Panc1 (cell line): ENCODE measurements around the gene ECT2L. TPM values are rescaled to one million over a fixed set of nuclear protein-coding genes. Genes with fewer than 3 reads are reported as not detected.

ENCODE experiments used
- ATAC-seq: fragments of 200-7000 bp; cut with Tn5 transposase; 2 replicates; pipeline ENCODE4 v1.9.1; 2020; ENCODE audit warnings: mild to moderate bottlenecking, moderate library complexity
- BruUV-seq: library from RNA; stranded (reverse); fragments of 400-500 nt; replicated peaks from 2 replicates; lab custom pipeline; 2021; lab: Mats Ljungman, UMichigan
- CTCF ChIA-PET: fragments of 300-600 bp; sonication (Branson Sonifier 250); formaldehyde crosslinking; loops from one replicate; lab custom pipeline; 2022; ENCODE audit warnings: antibody characterized with exemption; lab: Charles Lee
- POLR2A ChIA-PET: fragments of 300-600 bp; sonication (Branson Sonifier 250); formaldehyde crosslinking; loops from one replicate; lab custom pipeline; 2022; ENCODE audit warnings: antibody characterized with exemption; lab: Charles Lee
- DNase-seq: peaks from one replicate; pipeline ENCODE4 v3.0.0-alpha.2; 2010; ENCODE audit warnings: low read depth, low spot score
- H3K27ac ChIP-seq: 2 replicates; pipeline ENCODE4 v1.5.1; 2011; ENCODE audit warnings: mild to moderate bottlenecking, low read length, inconsistent platforms
- H3K27me3 ChIP-seq: fragments of 200-500 bp; sonication (Bioruptor generic); 2 replicates; pipeline ENCODE4 v1.6.0; 2014; ENCODE audit warnings: low read length, inconsistent platforms; ENCODE audit not compliant: control insufficient read depth, insufficient read depth
- H3K36me3 ChIP-seq: fragments of 200-500 bp; sonication (Bioruptor generic); 2 replicates; pipeline ENCODE4 v1.5.1; 2014; ENCODE audit warnings: inconsistent platforms, mild to moderate bottlenecking, low read length, moderate library complexity; ENCODE audit not compliant: control insufficient read depth, insufficient read depth
- H3K4me1 ChIP-seq: 2 replicates; pipeline ENCODE4 v1.5.1; 2011; ENCODE audit warnings: inconsistent platforms, mild to moderate bottlenecking, low read length, moderate library complexity; ENCODE audit not compliant: control insufficient read depth, insufficient read depth
- H3K4me3 ChIP-seq, 2 experiments: 2 replicates each; pipeline ENCODE4 v1.5.1; 2011 to 2012; ENCODE audit warnings: low read depth in 2 of 2, low read length in 2 of 2, mild to moderate bottlenecking in 2 of 2, inconsistent platforms in 1 of 2, moderate library complexity in 1 of 2
- H3K9me3 ChIP-seq: fragments of 200-500 bp; sonication (Bioruptor generic); 2 replicates; pipeline ENCODE4 v1.5.1; 2014; ENCODE audit warnings: low read depth, mild to moderate bottlenecking, inconsistent platforms, low read length, moderate library complexity; ENCODE audit not compliant: control insufficient read depth, insufficient read depth
- POLR2AphosphoS5 ChIP-seq: IDR thresholded peaks from 2 replicates; pipeline ENCODE4 v1.6.1; 2012; ENCODE audit warnings: mild to moderate bottlenecking, low read depth, low read length, moderate library complexity
- SIN3A ChIP-seq: IDR thresholded peaks from 2 replicates; pipeline ENCODE4 v1.6.1; 2012; ENCODE audit warnings: low read depth, mild to moderate bottlenecking, low read length, moderate library complexity, borderline replicate concordance; ENCODE audit not compliant: insufficient read depth
- TCF7L2 ChIP-seq: IDR thresholded peaks from 2 replicates; pipeline ENCODE4 v1.6.1; 2011; ENCODE audit warnings: mild to moderate bottlenecking, low read depth, low read length, inconsistent platforms
- in situ Hi-C: cut with HindIII; loops from 2 replicates; pipeline ENCODE4 v1.10.0; 2016; ENCODE audit warnings: low sequenced_read_pairs, low pct_unique_long_range_greater_than_20kb
- intact Hi-C: fragments of 100-400 bp; cut with micrococcal nuclease; formaldehyde crosslinking; loops from one replicate; pipeline ENCODE4 v1.10.0; 2022; ENCODE audit not compliant: unreplicated experiment
- total RNA-seq: library from RNA; stranded (reverse); gene quantifications from one replicate; pipeline ENCODE4 v1.2.1, GENCODE V29; 2021; ENCODE audit not compliant: unreplicated experiment
- TF ChIP-seq, protein P1 (sequence below), 2 experiments: IDR thresholded peaks; 2 replicates each; pipeline ENCODE4 v1.6.1; 2011 to 2012; ENCODE audit warnings: low read depth in 2 of 2, control low read depth in 1 of 2, low read length in 1 of 2, mild to moderate bottlenecking in 1 of 2, moderate library complexity in 1 of 2; ENCODE audit not compliant: insufficient read depth in 1 of 2
- TF ChIP-seq, protein P2 (sequence below): fragments of 450-650 bp; IDR thresholded peaks from 2 replicates; pipeline ENCODE4 v1.5.1; 2017; ENCODE audit warnings: mild to moderate bottlenecking

Gene ECT2L
- total RNA-seq, 1 experiment from 2014 or later, result not detected

- H3K9me3 ChIP-seq, result no peaks in the 10 kb centered on the region
- H3K4me1 ChIP-seq, result no peaks in the 10 kb centered on the region
- no peak overlapping the region for H3K27ac ChIP-seq
- TF ChIP-seq, protein P1, sequence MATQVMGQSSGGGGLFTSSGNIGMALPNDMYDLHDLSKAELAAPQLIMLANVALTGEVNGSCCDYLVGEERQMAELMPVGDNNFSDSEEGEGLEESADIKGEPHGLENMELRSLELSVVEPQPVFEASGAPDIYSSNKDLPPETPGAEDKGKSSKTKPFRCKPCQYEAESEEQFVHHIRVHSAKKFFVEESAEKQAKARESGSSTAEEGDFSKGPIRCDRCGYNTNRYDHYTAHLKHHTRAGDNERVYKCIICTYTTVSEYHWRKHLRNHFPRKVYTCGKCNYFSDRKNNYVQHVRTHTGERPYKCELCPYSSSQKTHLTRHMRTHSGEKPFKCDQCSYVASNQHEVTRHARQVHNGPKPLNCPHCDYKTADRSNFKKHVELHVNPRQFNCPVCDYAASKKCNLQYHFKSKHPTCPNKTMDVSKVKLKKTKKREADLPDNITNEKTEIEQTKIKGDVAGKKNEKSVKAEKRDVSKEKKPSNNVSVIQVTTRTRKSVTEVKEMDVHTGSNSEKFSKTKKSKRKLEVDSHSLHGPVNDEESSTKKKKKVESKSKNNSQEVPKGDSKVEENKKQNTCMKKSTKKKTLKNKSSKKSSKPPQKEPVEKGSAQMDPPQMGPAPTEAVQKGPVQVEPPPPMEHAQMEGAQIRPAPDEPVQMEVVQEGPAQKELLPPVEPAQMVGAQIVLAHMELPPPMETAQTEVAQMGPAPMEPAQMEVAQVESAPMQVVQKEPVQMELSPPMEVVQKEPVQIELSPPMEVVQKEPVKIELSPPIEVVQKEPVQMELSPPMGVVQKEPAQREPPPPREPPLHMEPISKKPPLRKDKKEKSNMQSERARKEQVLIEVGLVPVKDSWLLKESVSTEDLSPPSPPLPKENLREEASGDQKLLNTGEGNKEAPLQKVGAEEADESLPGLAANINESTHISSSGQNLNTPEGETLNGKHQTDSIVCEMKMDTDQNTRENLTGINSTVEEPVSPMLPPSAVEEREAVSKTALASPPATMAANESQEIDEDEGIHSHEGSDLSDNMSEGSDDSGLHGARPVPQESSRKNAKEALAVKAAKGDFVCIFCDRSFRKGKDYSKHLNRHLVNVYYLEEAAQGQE (IDR thresholded peaks at IDR 0.05; ENCODE audit: insufficient read depth in 1 of 2, low read depth in 2 of 2, low read length in 1 of 2), result no peak
- TF ChIP-seq POLR2AphosphoS5 (no peak), SIN3A (no peak), TCF7L2 (no peak)
- TF ChIP-seq, protein P2, sequence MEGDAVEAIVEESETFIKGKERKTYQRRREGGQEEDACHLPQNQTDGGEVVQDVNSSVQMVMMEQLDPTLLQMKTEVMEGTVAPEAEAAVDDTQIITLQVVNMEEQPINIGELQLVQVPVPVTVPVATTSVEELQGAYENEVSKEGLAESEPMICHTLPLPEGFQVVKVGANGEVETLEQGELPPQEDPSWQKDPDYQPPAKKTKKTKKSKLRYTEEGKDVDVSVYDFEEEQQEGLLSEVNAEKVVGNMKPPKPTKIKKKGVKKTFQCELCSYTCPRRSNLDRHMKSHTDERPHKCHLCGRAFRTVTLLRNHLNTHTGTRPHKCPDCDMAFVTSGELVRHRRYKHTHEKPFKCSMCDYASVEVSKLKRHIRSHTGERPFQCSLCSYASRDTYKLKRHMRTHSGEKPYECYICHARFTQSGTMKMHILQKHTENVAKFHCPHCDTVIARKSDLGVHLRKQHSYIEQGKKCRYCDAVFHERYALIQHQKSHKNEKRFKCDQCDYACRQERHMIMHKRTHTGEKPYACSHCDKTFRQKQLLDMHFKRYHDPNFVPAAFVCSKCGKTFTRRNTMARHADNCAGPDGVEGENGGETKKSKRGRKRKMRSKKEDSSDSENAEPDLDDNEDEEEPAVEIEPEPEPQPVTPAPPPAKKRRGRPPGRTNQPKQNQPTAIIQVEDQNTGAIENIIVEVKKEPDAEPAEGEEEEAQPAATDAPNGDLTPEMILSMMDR, result no peak
- no peaks in the 10 kb centered on the region for H3K36me3 ChIP-seq
- CTCF ChIA-PET, result no interaction called here
- H3K4me3 ChIP-seq, result no peak overlapping the region
- ATAC-seq, result no peak
- no TSS peak for BruUV-seq
- in situ Hi-C loops (no loop called here), intact Hi-C loops (no loop called here)
- POLR2A ChIA-PET, result interaction anchor here (0.7 kb wide), 1 partner anchor 48 kb away, joined by 4 read pairs; no protein-coding TSS in a partner anchor
- H3K27me3 ChIP-seq, result no peaks in the 10 kb centered on the region; the same call in 1 of the 2 replicates
- no peak for DNase-seq
Measured at GRCh38 chr6:138865480-138866109, 69.7 kb downstream of the ECT2L start.

- TF ChIP-seq TCF7L2 (no peak), POLR2AphosphoS5 (no peak), SIN3A (no peak)
- TF ChIP-seq, protein P2, result no peak
- TF ChIP-seq, protein P1 (IDR thresholded peaks at IDR 0.05; ENCODE audit: insufficient read depth in 1 of 2, low read depth in 2 of 2, low read length in 1 of 2), result no peak
- BruUV-seq, result no TSS peak
- POLR2A ChIA-PET, result no interaction called here
- no peak for DNase-seq
- Histone ChIP-seq H3K4me3 (no peak overlapping the region), H3K4me1 (no peaks in the 10 kb centered on the region), H3K9me3 (no peaks in the 10 kb centered on the region), H3K27me3 (no peaks in the 10 kb centered on the region), H3K27ac (no peak overlapping the region), H3K36me3 (no peaks in the 10 kb centered on the region)
- CTCF ChIA-PET, result no interaction called here
- in situ Hi-C loops, result no loop called here
- intact Hi-C loops, result no loop called here
- ATAC-seq, result no peak
Measured at GRCh38 chr6:138868181-138868580, 72.3 kb downstream of the ECT2L start.
